ENCODE results near the gene KIAA0930.

GRCh38 chr22:45233386-45233785 is 7.3 kb downstream of the KIAA0930 start:
- TF ChIP-seq POLR2A (IDR thresholded peaks at IDR 0.05; ENCODE audit: low read depth, low read length) (0 out of 2 replicates have a peak, but pooled peaks have one; percentile 4), POLR2AphosphoS5 (IDR thresholded peaks at IDR 0.05; ENCODE audit: low read depth, low read length) (no peak), TAF1 (IDR thresholded peaks at IDR 0.05; ENCODE audit: borderline replicate concordance, low read depth, low read length) (no peak)

All from GM12892 (cell line).